Ovary (tissue), 9 donors: Measurements from ENCODE around the gene CSHL1. TPM values are rescaled to one million over a fixed set of nuclear protein-coding genes. Genes with fewer than 3 reads are reported as not detected.
"Not testable (repeated sequence)": the region's sequence is repeated elsewhere in the genome, so short reads cannot be mapped to it uniquely, and the experiment has no call there.

Source experiments
- DNase-seq, 5 donors: peaks; one replicate each; pipeline ENCODE4 v3.0.0-alpha.2; 2019 to 2020
- H3K27ac ChIP-seq, 2 donors: fragments of 200-600 bp; one replicate each; pipeline versions ENCODE4 v1.5.1 to v1.8.0; 2019 to 2022
- H3K27me3 ChIP-seq: fragments of 200-600 bp; one replicate; pipeline ENCODE4 v1.8.0; 2022
- H3K36me3 ChIP-seq: fragments of 200-600 bp; sonication (generic); one replicate; pipeline ENCODE4 v1.5.1; 2019
- H3K4me1 ChIP-seq: one replicate; pipeline ENCODE4 v1.8.1; 2013; ENCODE audit warnings: mild to moderate bottlenecking, moderate library complexity; ENCODE audit not compliant: insufficient read depth
- H3K4me3 ChIP-seq: fragments of 200-600 bp; sonication (generic); one replicate; pipeline ENCODE4 v1.5.1; 2017
- H3K9me3 ChIP-seq, 2 donors: fragments of 200-600 bp in 1 of 2; sonication (generic) in 1 of 2; one replicate each; pipeline versions ENCODE4 v1.5.1 to v1.8.1; 2013 to 2019; ENCODE audit warnings: mild to moderate bottlenecking in 1 of 2, moderate library complexity in 1 of 2
- CTCF ChIP-seq, 3 donors: fragments of 450-650 bp in 2 of 3; fragments of 200-600 bp in 1 of 3; IDR thresholded peaks; one replicate each; pipeline versions ENCODE4 v1.5.1 to v1.8.0; 2016 to 2022; ENCODE audit warnings: antibody characterized with exemption in 3 of 3, mild to moderate bottlenecking in 1 of 3
- EP300 ChIP-seq: sonication (generic); formaldehyde crosslinking; IDR thresholded peaks from one replicate; pipeline ENCODE4 v1.6.1; 2017; ENCODE audit warnings: antibody characterized with exemption
- POLR2A ChIP-seq: fragments of 450-650 bp; IDR thresholded peaks from one replicate; pipeline ENCODE4 v1.6.1; 2017; ENCODE audit warnings: antibody characterized with exemption, mild to moderate bottlenecking, moderate library complexity
- WGBS, 3 donors: extraction: QIAGEN DNeasy Blood & Tissue Kit in 1 of 3; methylation state at CpG; one replicate each; pipeline versions ENCODE4 v1.1.5 to v1.1.7; 2013 to 2017; 5-methylcytosine and 5-hydroxymethylcytosine counted together
- intact Hi-C, 4 donors: fragments of 100-400 bp; cut with DNase I; formaldehyde crosslinking; loops; one replicate each; pipeline versions ENCODE4 v1.11.0 to v1.15.1; 2022 to 2023
- polyA plus RNA-seq, 2 donors: library from polyadenylated mRNA; stranded (reverse); fragments of 200-250 nt in 1 of 2; fragments of 350-450 nt in 1 of 2; fragmentation: Illumina TruSeq in 1 of 2; extraction: RNeasy Lipid Tissue Mini Kit (QIAGEN cat#74804) in 1 of 2; gene quantifications; one replicate each; pipeline ENCODE4 v1.2.3, GENCODE V29; 2013 to 2014
- total RNA-seq, 7 donors: library from RNA; depleted of rRNA in 2 of 7; stranded (reverse); fragments of >200 nt in 2 of 7; fragmentation: NEBNext Ultra II Directional in 3 of 7; extraction: Animal tissue kit (Norgen Biotek cat#: 25700) in 3 of 7; gene quantifications; one replicate each; pipeline versions ENCODE4 v1.1.0 to v1.2.4, GENCODE V29; 2016 to 2023
- donor health status: DM: no; HTN: no; CAD: no; lungs with moderate emphysema.
- donor health status: DM: no; HTN: no; CAD: no.
- donor health status: Bipolar disorder and iron deficiency.
- donor health status: DM: yes; HTN: yes; CAD: no.
- donor health status: DM: no; HTN: no; CAD: no.
- donor health status: DM: yes; HTN: yes; CAD: no.

The CSHL1 gene
- total and polyA plus RNA-seq, 9 donors = not detected

GRCh38 chr17:63927464-63928171 is 16.6 kb upstream of the CSHL1 start:
- intact Hi-C loops = loop anchor here in 1 of 4 donors (10.0 kb wide), 1 partner anchor 97 kb away; the partner anchor contains the start of gene ICAM2
- Histone ChIP-seq H3K9me3 (no peaks in the 10 kb centered on the region), H3K36me3 (no peaks in the 10 kb centered on the region), H3K4me3 (no peak overlapping the region), H3K27ac (no peak overlapping the region), H3K4me1 (no peaks in the 10 kb centered on the region), H3K27me3 (no peaks in the 10 kb centered on the region)
- 65 to 70% (median 67%) methylated on average over 8 of the region's 8 CpGs for WGBS, 3 donors
- TF ChIP-seq CTCF (IDR thresholded peaks at IDR 0.05) (no peak), POLR2A (no peak), EP300 (no peak)
- DNase-seq = no peak

GRCh38 chr17:63926164-63926563 is 15.1 kb upstream of the CSHL1 start:
- no peak for DNase-seq
- WGBS, 3 donors = 96 to 100% (median 97%) methylated on average over 2 of the region's 2 CpGs
- intact Hi-C loops = loop anchor here in 1 of 4 donors (10.0 kb wide), 1 partner anchor 99 kb away; the partner anchor contains the start of gene ICAM2
- no peaks in the 10 kb centered on the region for H3K9me3 ChIP-seq
- H3K27me3 ChIP-seq = no peaks in the 10 kb centered on the region
- no peak overlapping the region for H3K4me3 ChIP-seq
- no peaks in the 10 kb centered on the region for H3K4me1 ChIP-seq
- no peak overlapping the region for H3K27ac ChIP-seq
- TF ChIP-seq POLR2A (no peak), CTCF (IDR thresholded peaks at IDR 0.05) (no peak), EP300 (no peak)
- no peaks in the 10 kb centered on the region for H3K36me3 ChIP-seq

GRCh38 chr17:63925615-63926014 is 14.6 kb upstream of the CSHL1 start:
- H3K27me3 ChIP-seq = no peaks in the 10 kb centered on the region
- no peaks in the 10 kb centered on the region for H3K9me3 ChIP-seq
- no peak for TF ChIP-seq CTCF (IDR thresholded peaks at IDR 0.05)
- no peak for TF ChIP-seq POLR2A
- no peak for TF ChIP-seq EP300

GRCh38 chr17:63922402-63922801 is 11.3 kb upstream of the CSHL1 start:
- DNase-seq = not testable (repeated sequence)
- intact Hi-C loops = loop anchor here in 1 of 4 donors (10.0 kb wide), 1 partner anchor 102 kb away; the partner anchor contains the start of gene ICAM2

More at GRCh38 chr17:63925615-63926014, 14.6 kb upstream of the CSHL1 start:
- Histone ChIP-seq H3K36me3 (no peaks in the 10 kb centered on the region), H3K4me3 (no peak overlapping the region), H3K27ac (no peak overlapping the region), H3K4me1 (no peaks in the 10 kb centered on the region)
- intact Hi-C loops = loop anchor here in 1 of 4 donors (10.0 kb wide), 1 partner anchor 99 kb away; the partner anchor contains the start of gene ICAM2
- no peak for DNase-seq
- WGBS, 3 donors = 64 to 72% (median 68%) methylated on average over 5 of the region's 5 CpGs

GRCh38 chr17:63920779-63921178 is 9.7 kb upstream of the CSHL1 start:
- H3K27me3 ChIP-seq, H3K4me3 ChIP-seq, DNase-seq, H3K36me3 ChIP-seq, H3K27ac ChIP-seq, H3K4me1 ChIP-seq, H3K9me3 ChIP-seq: not testable (repeated sequence)
- 88 to 95% (median 93%) methylated on average over 5 of the region's 5 CpGs for WGBS, 3 donors
- intact Hi-C loops = loop anchor here in 1 of 4 donors (10.0 kb wide), 1 partner anchor 104 kb away; the partner anchor contains the start of gene ICAM2

More at GRCh38 chr17:63922402-63922801, 11.3 kb upstream of the CSHL1 start:
- H3K27me3 ChIP-seq, H3K4me3 ChIP-seq, H3K36me3 ChIP-seq, H3K4me1 ChIP-seq, H3K27ac ChIP-seq, H3K9me3 ChIP-seq: not testable (repeated sequence)
- 78 to 87% (median 78%) methylated on average over 9 of the region's 9 CpGs for WGBS, 3 donors

- WGBS, 3 donors = 68 to 73% (median 68%) methylated on average over 6 of the region's 6 CpGs
- H3K9me3 ChIP-seq, H3K27ac ChIP-seq, DNase-seq, H3K4me3 ChIP-seq, H3K4me1 ChIP-seq, H3K36me3 ChIP-seq, H3K27me3 ChIP-seq: not testable (repeated sequence)
- intact Hi-C loops = loop anchor here in 1 of 4 donors (10.0 kb wide), 1 partner anchor 105 kb away; the partner anchor contains the start of gene ICAM2
Observed at GRCh38 chr17:63920050-63920449, 9.0 kb upstream of the CSHL1 start.
